HG03039 (cell line): ENCODE data around the gene C16orf96.

Source experiments
- ATAC-seq: cut with Tn5 transposase; IDR thresholded peaks from one replicate; pipeline ENCODE4 v1.9.1; 2021; ENCODE audit warnings: mild to moderate bottlenecking, moderate library complexity; ENCODE audit not compliant: unreplicated experiment

C16orf96 gene

GRCh38 chr16:4525069-4525468 is 31.1 kb upstream of the C16orf96 start:
- no peak for ATAC-seq

- no peak for ATAC-seq
Measured at GRCh38 chr16:4525634-4526277, 30.4 kb upstream of the C16orf96 start.

GRCh38 chr16:4529085-4530060 is 26.8 kb upstream of the C16orf96 start:
- ATAC-seq: no peak

- ATAC-seq: no peak
Measured at GRCh38 chr16:4531811-4532210, 24.3 kb upstream of the C16orf96 start.

GRCh38 chr16:4532238-4532637 is 23.9 kb upstream of the C16orf96 start:
- no peak for ATAC-seq

- ATAC-seq: no peak
Measured at GRCh38 chr16:4533490-4533889, 22.6 kb upstream of the C16orf96 start.

- no peak for ATAC-seq
Measured at GRCh38 chr16:4534151-4534790, 21.9 kb upstream of the C16orf96 start.

- no peak for ATAC-seq
Measured at GRCh38 chr16:4535627-4536108, 20.5 kb upstream of the C16orf96 start.

- no peak for ATAC-seq
Measured at GRCh38 chr16:4536391-4537106, 19.6 kb upstream of the C16orf96 start.

GRCh38 chr16:4537376-4538343 is 18.5 kb upstream of the C16orf96 start:
- peak; percentile 19 for ATAC-seq

GRCh38 chr16:4538350-4539235 is 17.5 kb upstream of the C16orf96 start, which contains the start of gene CDIP1:
TSS of gene CDIP1 (minus strand) at chr16:4538773. CDS start at chr16:4514130, 24,643 bp downstream.
- peak; percentile 74 for ATAC-seq

GRCh38 chr16:4539716-4540284 is 16.3 kb upstream of the C16orf96 start:
- no peak for ATAC-seq

GRCh38 chr16:4544473-4544872 is 11.7 kb upstream of the C16orf96 start:
- ATAC-seq: no peak

- no peak for ATAC-seq
Measured at GRCh38 chr16:4548124-4548523, 8.0 kb upstream of the C16orf96 start.

- ATAC-seq: no peak
Measured at GRCh38 chr16:4550591-4550990, 5.5 kb upstream of the C16orf96 start.

GRCh38 chr16:4552541-4552940 is 3.6 kb upstream of the C16orf96 start:
- ATAC-seq: no peak

GRCh38 chr16:4556580-4556979 is 440 bp downstream of the C16orf96 start:
- ATAC-seq: no peak

GRCh38 chr16:4557973-4558372 is 1.8 kb downstream of the C16orf96 start:
- ATAC-seq: no peak
